ENCODE measurements around the gene SNX11. TPM values are rescaled to one million over a fixed set of nuclear protein-coding genes. Genes with fewer than 3 reads are reported as not detected.
A peak's percentile ranks its signal among the peaks of the same experiment; 100 is the strongest.

The SNX11 gene
- total and polyA plus RNA-seq, 2 of the 8 experiments (the other 6 are each of a cell fraction or from before 2014, with no cell fraction given), result 21.1 to 21.4 TPM

- TF ChIP-seq CHD7 (IDR thresholded peaks at IDR 0.05; ENCODE audit: insufficient replicate concordance, low read length), result peak; percentile 84
- TF ChIP-seq RNF2 (IDR thresholded peaks at IDR 0.05; ENCODE audit: borderline replicate concordance, low read depth, low read length, missing control alignments, poor library complexity, severe bottlenecking), result no peak
- no peak for TF ChIP-seq CHD2 (IDR thresholded peaks at IDR 0.05; ENCODE audit: low read length)
- no peak for TF ChIP-seq MAX (IDR thresholded peaks at IDR 0.05)
- TF ChIP-seq, protein P1, sequence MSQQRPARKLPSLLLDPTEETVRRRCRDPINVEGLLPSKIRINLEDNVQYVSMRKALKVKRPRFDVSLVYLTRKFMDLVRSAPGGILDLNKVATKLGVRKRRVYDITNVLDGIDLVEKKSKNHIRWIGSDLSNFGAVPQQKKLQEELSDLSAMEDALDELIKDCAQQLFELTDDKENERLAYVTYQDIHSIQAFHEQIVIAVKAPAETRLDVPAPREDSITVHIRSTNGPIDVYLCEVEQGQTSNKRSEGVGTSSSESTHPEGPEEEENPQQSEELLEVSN (IDR thresholded peaks at IDR 0.05), result no peak
- no peak for TF ChIP-seq CEBPB (IDR thresholded peaks at IDR 0.05; ENCODE audit: low read depth, low read length)
- TF ChIP-seq KDM1A (IDR thresholded peaks at IDR 0.05; ENCODE audit: borderline replicate concordance, low read length), result peak; percentile 95
- TF ChIP-seq NANOG (IDR thresholded peaks at IDR 0.05; ENCODE audit: insufficient read depth, low read depth, low read length, poor library complexity, severe bottlenecking), result peak; percentile 91
These were observed 52.9 kb downstream of the SNX11 start (continued) for GRCh38 chr17:48160177-48161081.
